Gastrocnemius medialis (tissue), 4 donors: Measurements from ENCODE around the gene CMTM1.

ENCODE experiments used
- CTCF ChIP-seq, 5 experiments: fragments of 450-650 bp in 3 of 5; fragments of 200-600 bp in 2 of 5; sonication (generic) in 2 of 5; IDR thresholded peaks in 4 of 5; conservative IDR thresholded peaks in 1 of 5; 1 replicate in 4 of 5; 2 replicates in 1 of 5; pipeline ENCODE4 v1.5.1; 2016 to 2019; ENCODE audit warnings: antibody characterized with exemption in 5 of 5, mild to moderate bottlenecking in 3 of 5, moderate library complexity in 3 of 5
- POLR2A ChIP-seq, 2 donors: fragments of 450-650 bp; IDR thresholded peaks; one replicate each; pipeline ENCODE4 v1.6.1; 2017; ENCODE audit warnings: antibody characterized with exemption in 2 of 2, mild to moderate bottlenecking in 2 of 2, moderate library complexity in 2 of 2

- TF ChIP-seq CTCF (IDR thresholded peaks at IDR 0.05 in 4 of 5, conservative IDR thresholded peaks at IDR 0.05 in 1 of 5) (no peak), POLR2A (IDR thresholded peaks at IDR 0.05) (no peak)
These were observed 39.9 kb downstream of the CMTM1 start for GRCh38 chr16:66605979-66606751.
